ENCODE data around the gene TOP3B. TPM values are rescaled to one million over a fixed set of nuclear protein-coding genes. Genes with fewer than 3 reads are reported as not detected.

TOP3B gene
- total and polyA plus RNA-seq, 2 donors from 2014 or later, result 8.1 to 26.7 TPM

- Histone ChIP-seq H3K9me3 (ENCODE audit: control insufficient read depth in 2 of 3, insufficient read depth in 1 of 3, low read length in 3 of 3) (no peaks in the 10 kb centered on the region), H3K27me3 (ENCODE audit: control insufficient read depth, insufficient read depth, low read length) (no peaks in the 10 kb centered on the region), H3K4me1 (ENCODE audit: control insufficient read depth in 2 of 3, insufficient read depth in 2 of 3, low read depth in 1 of 3, low read length in 3 of 3) (peaks cover 0 to 37% (median 13%) of the 10 kb centered on the region in 3 donors), H3K27ac (ENCODE audit: low read depth in 2 of 2, low read length in 2 of 2) (peak overlapping the region; percentile 41 to 73), H3K36me3 (ENCODE audit: control insufficient read depth in 2 of 3, insufficient read depth in 3 of 3, low read length in 3 of 3) (peaks cover 3 to 9% (median 8%) of the 10 kb centered on the region in 3 donors), H3K4me3 (ENCODE audit: low read length in 3 of 3) (no peak overlapping the region), H3K9ac (ENCODE audit: low read length in 3 of 3) (no peak overlapping the region)
- DNase-seq, result no peak
- FAIRE-seq, result no peak
- intact Hi-C loops (cut with DNase I), result no loop called here
- TF ChIP-seq, protein P1, sequence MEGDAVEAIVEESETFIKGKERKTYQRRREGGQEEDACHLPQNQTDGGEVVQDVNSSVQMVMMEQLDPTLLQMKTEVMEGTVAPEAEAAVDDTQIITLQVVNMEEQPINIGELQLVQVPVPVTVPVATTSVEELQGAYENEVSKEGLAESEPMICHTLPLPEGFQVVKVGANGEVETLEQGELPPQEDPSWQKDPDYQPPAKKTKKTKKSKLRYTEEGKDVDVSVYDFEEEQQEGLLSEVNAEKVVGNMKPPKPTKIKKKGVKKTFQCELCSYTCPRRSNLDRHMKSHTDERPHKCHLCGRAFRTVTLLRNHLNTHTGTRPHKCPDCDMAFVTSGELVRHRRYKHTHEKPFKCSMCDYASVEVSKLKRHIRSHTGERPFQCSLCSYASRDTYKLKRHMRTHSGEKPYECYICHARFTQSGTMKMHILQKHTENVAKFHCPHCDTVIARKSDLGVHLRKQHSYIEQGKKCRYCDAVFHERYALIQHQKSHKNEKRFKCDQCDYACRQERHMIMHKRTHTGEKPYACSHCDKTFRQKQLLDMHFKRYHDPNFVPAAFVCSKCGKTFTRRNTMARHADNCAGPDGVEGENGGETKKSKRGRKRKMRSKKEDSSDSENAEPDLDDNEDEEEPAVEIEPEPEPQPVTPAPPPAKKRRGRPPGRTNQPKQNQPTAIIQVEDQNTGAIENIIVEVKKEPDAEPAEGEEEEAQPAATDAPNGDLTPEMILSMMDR (IDR thresholded peaks at IDR 0.05; ENCODE audit: borderline replicate concordance, extremely low read depth, insufficient read depth), result no peak
These were observed 38.8 kb downstream of the TOP3B start for GRCh38 chr22:21943571-21944448.

GRCh38 chr22:21942407-21943343, 39.9 kb downstream of the TOP3B start:
- DNase-seq (peak in 3 of 5 donors; percentile 23 to 94 (median 57)), FAIRE-seq (no peak)
- no peaks in the 10 kb centered on the region for H3K9me3 ChIP-seq (ENCODE audit: control insufficient read depth in 2 of 3, insufficient read depth in 1 of 3, low read length in 3 of 3)
- no peak overlapping the region for H3K4me3 ChIP-seq (ENCODE audit: low read length in 3 of 3)
- H3K4me1 ChIP-seq (ENCODE audit: control insufficient read depth in 2 of 3, insufficient read depth in 2 of 3, low read depth in 1 of 3, low read length in 3 of 3), result peaks cover 0 to 44% (median 16%) of the 10 kb centered on the region in 3 donors
- peaks cover 3 to 9% (median 8%) of the 10 kb centered on the region in 3 donors for H3K36me3 ChIP-seq (ENCODE audit: control insufficient read depth in 2 of 3, insufficient read depth in 3 of 3, low read length in 3 of 3)
- no peak overlapping the region for H3K9ac ChIP-seq (ENCODE audit: low read length in 3 of 3)
- no peaks in the 10 kb centered on the region for H3K27me3 ChIP-seq (ENCODE audit: control insufficient read depth, insufficient read depth, low read length)
- intact Hi-C loops (cut with DNase I), result no loop called here
- TF ChIP-seq, protein P1 (IDR thresholded peaks at IDR 0.05; ENCODE audit: borderline replicate concordance, extremely low read depth, insufficient read depth), result no peak
- peak overlapping the region; percentile 69 to 80 for H3K27ac ChIP-seq (ENCODE audit: low read depth in 2 of 2, low read length in 2 of 2)

GRCh38 chr22:21941921-21942320, 40.7 kb downstream of the TOP3B start:
- no peak for DNase-seq
- H3K36me3 ChIP-seq (ENCODE audit: control insufficient read depth in 2 of 3, insufficient read depth in 3 of 3, low read length in 3 of 3), result peaks cover 3 to 9% (median 8%) of the 10 kb centered on the region in 3 donors
- peaks cover 0 to 52% (median 23%) of the 10 kb centered on the region in 3 donors for H3K4me1 ChIP-seq (ENCODE audit: control insufficient read depth in 2 of 3, insufficient read depth in 2 of 3, low read depth in 1 of 3, low read length in 3 of 3)
- H3K9ac ChIP-seq (ENCODE audit: low read length in 3 of 3), result no peak overlapping the region
- no peak overlapping the region for H3K4me3 ChIP-seq (ENCODE audit: low read length in 3 of 3)
- intact Hi-C loops (cut with DNase I), result no loop called here
- TF ChIP-seq, protein P1 (IDR thresholded peaks at IDR 0.05; ENCODE audit: borderline replicate concordance, extremely low read depth, insufficient read depth), result no peak
- peak overlapping the region; percentile 69 to 80 for H3K27ac ChIP-seq (ENCODE audit: low read depth in 2 of 2, low read length in 2 of 2)
- H3K27me3 ChIP-seq (ENCODE audit: control insufficient read depth, insufficient read depth, low read length), result no peaks in the 10 kb centered on the region
- no peak for FAIRE-seq
- no peaks in the 10 kb centered on the region for H3K9me3 ChIP-seq (ENCODE audit: control insufficient read depth in 2 of 3, insufficient read depth in 1 of 3, low read length in 3 of 3)

All from kidney (tissue), 14 donors.